GM23248 (cell line): Measurements from ENCODE around the gene ZNF543. TPM values are rescaled to one million over a fixed set of nuclear protein-coding genes. Genes with fewer than 3 reads are reported as not detected.

Experiments
- DNase-seq: peaks from one replicate; pipeline ENCODE4 v3.0.0-alpha.2; 2015
- H2AFZ ChIP-seq: fragments of 200-600 bp; sonication (generic); 2 replicates; pipeline ENCODE4 v1.6.1; 2016; ENCODE audit warnings: antibody characterized with exemption
- H3F3A ChIP-seq: fragments of 200-600 bp; sonication (generic); 2 replicates; pipeline ENCODE4 v1.6.1; 2016; ENCODE audit warnings: mild to moderate bottlenecking, antibody characterized with exemption, mixed run types; ENCODE audit not compliant: insufficient read depth
- H3K27ac ChIP-seq: fragments of 200-600 bp; sonication (generic); 2 replicates; pipeline ENCODE4 v1.5.1; 2016; ENCODE audit warnings: mild to moderate bottlenecking
- H3K27me3 ChIP-seq: fragments of 200-600 bp; sonication (generic); replicated peaks from 2 replicates; pipeline ENCODE4 v1.6.1; 2016; ENCODE audit warnings: mild to moderate bottlenecking; ENCODE audit not compliant: insufficient read depth
- H3K36me3 ChIP-seq: fragments of 200-600 bp; sonication (generic); 2 replicates; pipeline ENCODE4 v1.6.1; 2016; ENCODE audit warnings: low read depth, mild to moderate bottlenecking
- H3K4me1 ChIP-seq: fragments of 200-600 bp; sonication (generic); 2 replicates; pipeline ENCODE4 v1.6.1; 2016; ENCODE audit warnings: mild to moderate bottlenecking; ENCODE audit not compliant: insufficient read depth
- H3K4me2 ChIP-seq: fragments of 200-600 bp; sonication (generic); one replicate; pipeline ENCODE4 v1.6.1; 2016; ENCODE audit warnings: mild to moderate bottlenecking; ENCODE audit not compliant: unreplicated experiment
- H3K4me3 ChIP-seq: fragments of 200-600 bp; sonication (generic); 2 replicates; pipeline ENCODE4 v1.5.1; 2016; ENCODE audit warnings: mild to moderate bottlenecking
- H3K79me2 ChIP-seq: fragments of 200-600 bp; sonication (generic); 2 replicates; pipeline ENCODE4 v1.6.1; 2016; ENCODE audit warnings: mild to moderate bottlenecking; ENCODE audit not compliant: insufficient read depth
- H3K9ac ChIP-seq: fragments of 200-600 bp; sonication (generic); 2 replicates; pipeline ENCODE4 v1.6.1; 2016; ENCODE audit warnings: mild to moderate bottlenecking
- H3K9me2 ChIP-seq: fragments of 200-600 bp; sonication (generic); 2 replicates; pipeline ENCODE4 v1.6.1; 2016; ENCODE audit warnings: mixed run types, mild to moderate bottlenecking, moderate library complexity; ENCODE audit not compliant: insufficient read depth
- H3K9me3 ChIP-seq: fragments of 200-600 bp; sonication (generic); one replicate; pipeline ENCODE4 v1.6.1; 2017; ENCODE audit warnings: low read depth
- H4K20me1 ChIP-seq: fragments of 200-600 bp; sonication (generic); 2 replicates; pipeline ENCODE4 v1.6.0; 2016; ENCODE audit not compliant: insufficient read depth
- EZH2 ChIP-seq: fragments of 200-600 bp; sonication (generic); IDR thresholded peaks from 2 replicates; pipeline ENCODE4 v1.6.1; 2018; ENCODE audit warnings: antibody characterized with exemption, mild to moderate bottlenecking; ENCODE audit not compliant: insufficient read depth, poor library complexity, severe bottlenecking
- EZH2phosphoT487 ChIP-seq: fragments of 200-600 bp; sonication (generic); IDR thresholded peaks from 2 replicates; pipeline ENCODE4 v1.6.1; 2018; ENCODE audit warnings: antibody characterized with exemption, moderate library complexity, mild to moderate bottlenecking, low read depth; ENCODE audit not compliant: insufficient read depth
- WGBS, 2 experiments: methylation state at CpG; one replicate each; pipeline ENCODE4 v1.1.6; 2015 to 2017; ENCODE audit warnings: low lambda C conversion rate in 2 of 2, low coverage in 1 of 2; ENCODE audit errors: missing lambda C conversion rate in 2 of 2; 5-methylcytosine and 5-hydroxymethylcytosine counted together
- in situ Hi-C: fragments of 300-500 bp; cut with MboI; formaldehyde crosslinking; loops from 2 replicates; pipeline ENCODE4 v1.15.0; 2020
- polyA plus RNA-seq: library from polyadenylated mRNA; unstranded; fragments of >200 nt; fragmentation: Nextera tagmentation; extraction: Ambion mirVana; gene quantifications from 2 replicates; pipeline ENCODE4 v1.2.1, GENCODE V29; 2016
- total RNA-seq: library from RNA; depleted of rRNA; stranded (reverse); fragments of >200 nt; shearing (Covaris generic); gene quantifications from 2 replicates; pipeline ENCODE4 v1.2.3, GENCODE V29; 2014

The ZNF543 gene
- total and polyA plus RNA-seq, 2 experiments from 2014 or later, result 1.7 to 8.0 TPM

DNA sequence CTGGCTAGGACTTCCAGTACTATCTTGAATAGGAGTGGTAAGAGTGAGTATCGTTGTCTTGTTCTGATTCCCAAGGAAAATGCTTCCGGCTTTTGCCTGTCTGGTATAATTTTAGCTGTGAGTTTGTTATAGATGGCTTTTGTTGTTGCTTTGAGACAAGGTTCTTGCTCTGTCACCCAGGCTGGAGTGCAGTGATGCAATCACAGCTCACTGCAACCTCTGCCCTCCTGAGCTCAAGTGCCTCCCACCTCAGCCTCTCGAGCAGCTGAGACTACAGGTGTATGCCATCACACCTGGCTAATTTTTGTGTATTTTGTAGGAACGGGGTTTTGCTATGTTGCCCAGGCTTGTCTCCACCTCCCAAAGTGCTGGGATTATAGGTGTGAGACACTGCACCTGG lies 6.1 kb upstream of the ZNF543 start:
- Histone ChIP-seq H4K20me1 (no peaks in the 10 kb centered on the region), H3K9me2 (no peaks in the 10 kb centered on the region), H3K9me3 (no peaks in the 10 kb centered on the region), H3K4me2 (no peak overlapping the region), H3K27ac (no peak overlapping the region), H3K79me2 (no peaks in the 10 kb centered on the region), H3K9ac (no peak overlapping the region), H3K27me3 (0 out of 2 replicates have a peak, but pooled peaks cover 5% of the 10 kb centered on the region), H3F3A (no peaks in the 10 kb centered on the region), H3K4me1 (no peaks in the 10 kb centered on the region), H2AFZ (no peak overlapping the region), H3K4me3 (no peak overlapping the region), H3K36me3 (no peaks in the 10 kb centered on the region)
- in situ Hi-C loops, result no loop called here
- no peak for DNase-seq
- 19 to 23% methylated on average over 4 of the region's 4 CpGs for WGBS, 2 experiments
- TF ChIP-seq EZH2phosphoT487 (no peak), EZH2 (no peak)

DNA sequence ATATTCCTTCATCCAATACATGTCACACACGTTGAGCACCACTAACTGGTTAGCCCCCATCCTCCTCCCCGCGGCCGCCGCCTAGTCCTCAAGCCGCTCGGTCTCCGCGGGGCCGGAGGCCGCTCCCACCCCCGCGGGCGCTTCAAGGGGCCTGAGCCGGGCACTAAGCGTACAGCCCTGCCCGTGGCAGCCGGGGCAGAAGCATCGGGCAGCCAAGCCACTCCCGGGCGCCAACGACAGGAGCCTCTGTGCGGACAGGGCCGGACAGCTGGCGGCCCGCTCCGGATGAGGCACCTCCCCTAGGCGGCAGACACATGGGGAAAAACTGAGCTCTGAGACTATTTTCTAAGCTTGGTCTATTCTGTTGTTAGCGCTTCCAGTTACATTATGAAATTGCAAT lies 2.8 kb upstream of the ZNF543 start:
- H3K9ac ChIP-seq, result peak overlapping the region; percentile 33; the same call in 1 of the 2 replicates
- peaks cover 5% of the 10 kb centered on the region; the same call in 1 of the 2 replicates for H3F3A ChIP-seq
- H3K27me3 ChIP-seq, result 0 out of 2 replicates have a peak, but pooled peaks cover 5% of the 10 kb centered on the region
- H4K20me1 ChIP-seq, result no peaks in the 10 kb centered on the region
- 0 out of 2 replicates have a peak, but pooled peaks cover 9% of the 10 kb centered on the region for H3K4me1 ChIP-seq
- H3K27ac ChIP-seq, result no peak overlapping the region
- H3K9me3 ChIP-seq, result no peaks in the 10 kb centered on the region
- H3K36me3 ChIP-seq, result no peaks in the 10 kb centered on the region
- TF ChIP-seq EZH2phosphoT487 (no peak), EZH2 (no peak)
- H2AFZ ChIP-seq, result peak overlapping the region; percentile 78
- 10% methylated on average over 23 to 29 of the region's 29 CpGs for WGBS, 2 experiments
- peak overlapping the region; percentile 38 for H3K4me2 ChIP-seq
- DNase-seq, result peak; percentile 43
- H3K9me2 ChIP-seq, result no peaks in the 10 kb centered on the region
- H3K4me3 ChIP-seq, result peak overlapping the region; percentile 55
- in situ Hi-C loops, result no loop called here
- peaks cover 22% of the 10 kb centered on the region for H3K79me2 ChIP-seq

GRCh38 chr19:57319869-57320179 lies 448 bp upstream of the ZNF543 start:
- H3K4me1 ChIP-seq, result 0 out of 2 replicates have a peak, but pooled peaks cover 9% of the 10 kb centered on the region
- H3K27me3 ChIP-seq, result 0 out of 2 replicates have a peak, but pooled peaks cover 5% of the 10 kb centered on the region
- peak overlapping the region; percentile 90 for H3K4me3 ChIP-seq
- peaks cover 5% of the 10 kb centered on the region; the same call in 1 of the 2 replicates for H3F3A ChIP-seq
- no peaks in the 10 kb centered on the region for H4K20me1 ChIP-seq
- H3K27ac ChIP-seq, result peak overlapping the region; percentile 67
- peak overlapping the region; percentile 94 for H2AFZ ChIP-seq
- in situ Hi-C loops, result no loop called here
- peaks cover 6% of the 10 kb centered on the region for H3K36me3 ChIP-seq
- peaks cover 45% of the 10 kb centered on the region for H3K79me2 ChIP-seq
- peak overlapping the region; percentile 96 for H3K9ac ChIP-seq
- H3K4me2 ChIP-seq, result peak overlapping the region; percentile 89
- TF ChIP-seq EZH2phosphoT487 (no peak), EZH2 (no peak)
- 0 to 9% methylated on average over 1 of the region's 1 CpG for WGBS, 2 experiments
- H3K9me3 ChIP-seq, result no peaks in the 10 kb centered on the region
- no peak for DNase-seq
- H3K9me2 ChIP-seq, result no peaks in the 10 kb centered on the region

- H2AFZ ChIP-seq, result peak overlapping the region; percentile 94
- peaks cover 5% of the 10 kb centered on the region; the same call in 1 of the 2 replicates for H3F3A ChIP-seq
- H3K4me1 ChIP-seq, result 0 out of 2 replicates have a peak, but pooled peaks cover 9% of the 10 kb centered on the region
- peak overlapping the region; percentile 89 for H3K4me2 ChIP-seq
- WGBS, 2 experiments, result 33 to 35% methylated on average over 8 of the region's 8 CpGs
- DNase-seq, result peak; percentile 18
- H3K27me3 ChIP-seq, result no peaks in the 10 kb centered on the region
- TF ChIP-seq EZH2 (no peak), EZH2phosphoT487 (no peak)
- H4K20me1 ChIP-seq, result no peaks in the 10 kb centered on the region
- in situ Hi-C loops, result no loop called here
- no peak overlapping the region for H3K27ac ChIP-seq
- peak overlapping the region; percentile 90 for H3K4me3 ChIP-seq
- H3K9ac ChIP-seq, result peak overlapping the region; percentile 96
- no peaks in the 10 kb centered on the region for H3K9me2 ChIP-seq
- peaks cover 16% of the 10 kb centered on the region for H3K36me3 ChIP-seq
- no peaks in the 10 kb centered on the region for H3K9me3 ChIP-seq
- peaks cover 50% of the 10 kb centered on the region for H3K79me2 ChIP-seq
Observed at GRCh38 chr19:57321116-57321515, 844 bp downstream of the ZNF543 start.

- H3K9me2 ChIP-seq, result no peaks in the 10 kb centered on the region
- H3K4me3 ChIP-seq, result peak overlapping the region; percentile 90
- peak overlapping the region; percentile 89 for H3K4me2 ChIP-seq
- in situ Hi-C loops, result no loop called here
- DNase-seq, result no peak
- WGBS, 2 experiments, result 84 to 88% methylated on average over 3 of the region's 3 CpGs
- no peak overlapping the region for H3K27ac ChIP-seq
- peak overlapping the region; percentile 96 for H3K9ac ChIP-seq
- H3K36me3 ChIP-seq, result peaks cover 16% of the 10 kb centered on the region
- peaks cover 5% of the 10 kb centered on the region; the same call in 1 of the 2 replicates for H3F3A ChIP-seq
- H3K4me1 ChIP-seq, result 0 out of 2 replicates have a peak, but pooled peaks cover 9% of the 10 kb centered on the region
- H2AFZ ChIP-seq, result no peak overlapping the region
- H3K9me3 ChIP-seq, result no peaks in the 10 kb centered on the region
- TF ChIP-seq EZH2, result no peak
- TF ChIP-seq EZH2phosphoT487, result no peak
- no peaks in the 10 kb centered on the region for H3K27me3 ChIP-seq
- H4K20me1 ChIP-seq, result no peaks in the 10 kb centered on the region
- H3K79me2 ChIP-seq, result peaks cover 50% of the 10 kb centered on the region
Observed at GRCh38 chr19:57321751-57322150, 1.5 kb downstream of the ZNF543 start.
